H9 (cell line): ENCODE data around the gene GORAB. TPM values are rescaled to one million over a fixed set of nuclear protein-coding genes. Genes with fewer than 3 reads are reported as not detected.
A peak's percentile ranks its signal among the peaks of the same experiment; 100 is the strongest.

ENCODE experiments used
- DNase-seq: peaks from one replicate; pipeline ENCODE4 v3.0.0-alpha.2; 2017
- H2AFZ ChIP-seq: one replicate; pipeline ENCODE4 v1.6.1; 2013; ENCODE audit warnings: mild to moderate bottlenecking, low read length, control low read depth, moderate library complexity
- H2AK5ac ChIP-seq: 2 replicates; pipeline ENCODE4 v1.6.1; 2013; ENCODE audit warnings: low read length, control low read depth, mixed read lengths; ENCODE audit not compliant: insufficient read length
- H2BK120ac ChIP-seq: one replicate; pipeline ENCODE4 v1.6.1; 2013; ENCODE audit warnings: low read depth, mild to moderate bottlenecking, low read length, control low read depth, inconsistent platforms; ENCODE audit not compliant: poor library complexity, severe bottlenecking
- H2BK12ac ChIP-seq: 2 replicates; pipeline ENCODE4 v1.6.1; 2013; ENCODE audit warnings: low read length, control low read depth, mixed read lengths, low read depth; ENCODE audit not compliant: insufficient read length
- H2BK15ac ChIP-seq: 2 replicates; pipeline ENCODE4 v1.6.1; 2013; ENCODE audit warnings: low read depth, low read length, control low read depth
- H2BK20ac ChIP-seq: one replicate; pipeline ENCODE4 v1.6.1; 2013; ENCODE audit warnings: low read depth, mild to moderate bottlenecking, low read length, control low read depth, inconsistent platforms; ENCODE audit not compliant: poor library complexity, severe bottlenecking
- H2BK5ac ChIP-seq: 2 replicates; pipeline ENCODE4 v1.6.1; 2013; ENCODE audit warnings: low read length, control low read depth, mixed read lengths; ENCODE audit not compliant: insufficient read length
- H3K14ac ChIP-seq: 2 replicates; pipeline ENCODE4 v1.6.1; 2013; ENCODE audit warnings: low read length, control low read depth; ENCODE audit not compliant: insufficient read depth
- H3K18ac ChIP-seq: 2 replicates; pipeline ENCODE4 v1.6.1; 2013; ENCODE audit warnings: low read depth, mild to moderate bottlenecking, mixed read lengths, low read length, control low read depth; ENCODE audit not compliant: insufficient read length
- H3K23ac ChIP-seq: 2 replicates; pipeline ENCODE4 v1.6.1; 2013; ENCODE audit warnings: low read length, control low read depth, mixed read lengths, low read depth; ENCODE audit not compliant: insufficient read length
- H3K23me2 ChIP-seq: 2 replicates; pipeline ENCODE4 v1.6.1; 2013; ENCODE audit warnings: low read depth, mild to moderate bottlenecking, mixed read lengths, low read length, control low read depth; ENCODE audit not compliant: insufficient read length, poor library complexity, severe bottlenecking
- H3K27ac ChIP-seq: 2 replicates; pipeline ENCODE4 v1.5.1; 2013; ENCODE audit warnings: low read length, control low read depth, mixed read lengths, low read depth; ENCODE audit not compliant: insufficient read length
- H3K27me3 ChIP-seq: 2 replicates; pipeline ENCODE4 v1.6.1; 2013; ENCODE audit warnings: low read length, control low read depth, inconsistent platforms; ENCODE audit not compliant: insufficient read depth
- H3K4ac ChIP-seq: 2 replicates; pipeline ENCODE4 v1.6.1; 2013; ENCODE audit warnings: low read depth, mild to moderate bottlenecking, control low read depth, inconsistent platforms, low read length, moderate library complexity
- H3K4me1 ChIP-seq: 2 replicates; pipeline ENCODE4 v1.6.1; 2013; ENCODE audit warnings: low read length, control low read depth, inconsistent platforms; ENCODE audit not compliant: insufficient read depth
- H3K4me2 ChIP-seq: 2 replicates; pipeline ENCODE4 v1.6.1; 2013; ENCODE audit warnings: low read length, control low read depth, mixed read lengths; ENCODE audit not compliant: insufficient read length, insufficient read depth
- H3K56ac ChIP-seq: 2 replicates; pipeline ENCODE4 v1.6.1; 2013; ENCODE audit warnings: low read depth, mild to moderate bottlenecking, mixed read lengths, low read length, control low read depth; ENCODE audit not compliant: insufficient read length
- H3K79me1 ChIP-seq: 2 replicates; pipeline ENCODE4 v1.6.1; 2013; ENCODE audit warnings: low read depth, mild to moderate bottlenecking, moderate library complexity, low read length, control low read depth, inconsistent platforms; ENCODE audit not compliant: insufficient read depth, poor library complexity, severe bottlenecking
- H3K79me2 ChIP-seq: 2 replicates; pipeline ENCODE4 v1.6.1; 2013; ENCODE audit warnings: low read length, control low read depth, inconsistent platforms; ENCODE audit not compliant: insufficient read depth
- H3K9ac ChIP-seq: 2 replicates; pipeline ENCODE4 v1.6.1; 2013; ENCODE audit warnings: low read length, control low read depth, mixed read lengths; ENCODE audit not compliant: insufficient read length; ENCODE audit errors: extremely low read depth
- H3K9me3 ChIP-seq: one replicate; pipeline ENCODE4 v1.6.1; 2013; ENCODE audit warnings: low read depth, low read length, inconsistent platforms; ENCODE audit not compliant: control insufficient read depth
- H3T11ph ChIP-seq: one replicate; pipeline ENCODE4 v1.6.1; 2013; ENCODE audit warnings: mild to moderate bottlenecking, low read length, control low read depth, inconsistent platforms
- H4K20me1 ChIP-seq: one replicate; pipeline ENCODE4 v1.6.1; 2013; ENCODE audit not compliant: control insufficient read depth, insufficient read length, insufficient read depth
- H4K5ac ChIP-seq: 2 replicates; pipeline ENCODE4 v1.6.1; 2013; ENCODE audit warnings: low read depth, mild to moderate bottlenecking, mixed read lengths, low read length, control low read depth; ENCODE audit not compliant: insufficient read length
- H4K8ac ChIP-seq: replicated peaks from 2 replicates; pipeline ENCODE4 v1.6.1; 2013; ENCODE audit warnings: low read length, control low read depth, mixed read lengths, low read depth; ENCODE audit not compliant: insufficient read length
- H4K91ac ChIP-seq: 2 replicates; pipeline ENCODE4 v1.6.1; 2013; ENCODE audit warnings: low read depth, mild to moderate bottlenecking, moderate library complexity, mixed read lengths, low read length, control low read depth; ENCODE audit not compliant: insufficient read length
- H3K27ac Mint-ChIP-seq, 3 experiments: 2 replicates in 2 of 3; 3 replicates in 1 of 3; pipeline ENCODE4 v1.8.0; 2020 to 2021; ENCODE audit warnings: mixed read lengths in 3 of 3, mild to moderate bottlenecking in 1 of 3, moderate library complexity in 1 of 3
- H3K27me3 Mint-ChIP-seq: 2 replicates; pipeline ENCODE4 v1.8.0; 2021; ENCODE audit warnings: low read depth, mild to moderate bottlenecking, moderate library complexity, mixed read lengths
- H3K36me3 Mint-ChIP-seq, 3 experiments: 2 replicates in 2 of 3; 3 replicates in 1 of 3; pipeline ENCODE4 v1.8.0; 2020 to 2021; ENCODE audit warnings: low read depth in 3 of 3, mixed read lengths in 3 of 3; ENCODE audit not compliant: insufficient read depth in 1 of 3
- H3K4me1 Mint-ChIP-seq, 2 experiments: 2 replicates each; pipeline ENCODE4 v1.8.0; 2020; ENCODE audit warnings: mixed read lengths in 2 of 2
- H3K4me3 Mint-ChIP-seq, 2 experiments: 2 replicates in 1 of 2; 3 replicates in 1 of 2; pipeline ENCODE4 v1.8.0; 2020 to 2021; ENCODE audit warnings: mild to moderate bottlenecking in 2 of 2, mixed read lengths in 2 of 2, moderate library complexity in 1 of 2
- H3K9me3 Mint-ChIP-seq, 2 experiments: 2 replicates in 1 of 2; 3 replicates in 1 of 2; pipeline ENCODE4 v1.8.0; 2020; ENCODE audit warnings: mild to moderate bottlenecking in 2 of 2, mixed read lengths in 2 of 2, moderate library complexity in 1 of 2
- WGBS: extraction: QIAGEN DNeasy Blood & Tissue Kit; methylation state at CpG from one replicate; pipeline ENCODE4 v1.1.7; 2013; ENCODE audit warnings: missing lambda C conversion rate, low lambda C conversion rate, mixed read lengths; ENCODE audit not compliant: insufficient read length; ENCODE audit errors: extremely low coverage; 5-methylcytosine and 5-hydroxymethylcytosine counted together
- total RNA-seq: library from RNA; stranded (reverse); gene quantifications from 2 replicates; pipeline ENCODE4 v1.2.1, GENCODE V29; 2021
- TF ChIP-seq, protein P1 (sequence below): fragments of 200-600 bp; sonication (generic); conservative IDR thresholded peaks from 3 replicates; pipeline ENCODE4 v1.8.0; 2021; ENCODE audit warnings: antibody characterized with exemption, mild to moderate bottlenecking

GORAB gene
- total RNA-seq, 1 experiment from 2014 or later, result 17.8 TPM

DNA sequence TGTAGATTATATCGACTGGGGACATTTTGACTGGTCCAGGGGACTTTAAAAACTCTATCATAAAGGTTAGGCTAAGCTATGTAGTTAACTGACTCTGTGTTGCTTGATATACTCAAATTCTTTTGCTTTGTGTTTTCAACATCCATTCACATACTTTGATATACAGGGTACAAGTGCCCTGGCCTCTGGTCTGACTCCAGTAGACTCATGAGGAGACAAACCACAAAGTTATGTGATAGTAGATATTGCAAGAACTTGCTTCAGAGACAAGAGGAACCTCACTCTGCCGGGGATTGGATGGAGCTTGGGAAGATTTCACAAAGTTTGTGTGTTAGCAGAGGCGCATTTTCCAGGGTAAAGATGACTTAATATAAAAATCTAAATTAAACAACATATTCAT, 1.3 kb downstream of the GORAB start:
- no CpG with 5 or more reads among the region's 3 CpGs for WGBS
- no peak overlapping the region for H3K4me3 Mint-ChIP-seq
- Histone ChIP-seq H3K14ac (no peak overlapping the region), H3K4me2 (peak overlapping the region; percentile 79), H3K23me2 (no peaks in the 10 kb centered on the region), H3K4ac (no peak overlapping the region), H3K23ac (no peak overlapping the region), H3K9me3 (no peaks in the 10 kb centered on the region), H2AFZ (no peak overlapping the region), H4K8ac (no peak overlapping the region), H2AK5ac (no peak overlapping the region), H4K5ac (no peak overlapping the region), H3K27ac (no peak overlapping the region), H2BK12ac (no peak overlapping the region), H2BK15ac (no peak overlapping the region), H2BK120ac (no peak overlapping the region), H3K9ac (peak overlapping the region; percentile 22), H3K79me2 (peaks cover 21% of the 10 kb centered on the region; the same call in 1 of the 2 replicates), H3K56ac (no peak overlapping the region), H4K91ac (no peak overlapping the region), H3K79me1 (peaks cover 6% of the 10 kb centered on the region), H4K20me1 (no peaks in the 10 kb centered on the region), H3K27me3 (no peaks in the 10 kb centered on the region), H2BK20ac (no peak overlapping the region), H3K18ac (no peak overlapping the region), H2BK5ac (no peak overlapping the region), H3K4me1 (no peaks in the 10 kb centered on the region; the same call in 1 of the 2 replicates), H3T11ph (no peak overlapping the region)
- no peak overlapping the region for H3K27ac Mint-ChIP-seq
- TF ChIP-seq, protein P1, sequence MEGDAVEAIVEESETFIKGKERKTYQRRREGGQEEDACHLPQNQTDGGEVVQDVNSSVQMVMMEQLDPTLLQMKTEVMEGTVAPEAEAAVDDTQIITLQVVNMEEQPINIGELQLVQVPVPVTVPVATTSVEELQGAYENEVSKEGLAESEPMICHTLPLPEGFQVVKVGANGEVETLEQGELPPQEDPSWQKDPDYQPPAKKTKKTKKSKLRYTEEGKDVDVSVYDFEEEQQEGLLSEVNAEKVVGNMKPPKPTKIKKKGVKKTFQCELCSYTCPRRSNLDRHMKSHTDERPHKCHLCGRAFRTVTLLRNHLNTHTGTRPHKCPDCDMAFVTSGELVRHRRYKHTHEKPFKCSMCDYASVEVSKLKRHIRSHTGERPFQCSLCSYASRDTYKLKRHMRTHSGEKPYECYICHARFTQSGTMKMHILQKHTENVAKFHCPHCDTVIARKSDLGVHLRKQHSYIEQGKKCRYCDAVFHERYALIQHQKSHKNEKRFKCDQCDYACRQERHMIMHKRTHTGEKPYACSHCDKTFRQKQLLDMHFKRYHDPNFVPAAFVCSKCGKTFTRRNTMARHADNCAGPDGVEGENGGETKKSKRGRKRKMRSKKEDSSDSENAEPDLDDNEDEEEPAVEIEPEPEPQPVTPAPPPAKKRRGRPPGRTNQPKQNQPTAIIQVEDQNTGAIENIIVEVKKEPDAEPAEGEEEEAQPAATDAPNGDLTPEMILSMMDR, result no peak
- H3K4me1 Mint-ChIP-seq, result peaks cover 3 to 5% of the 10 kb centered on the region in 2 experiments
- no peaks in the 10 kb centered on the region for H3K27me3 Mint-ChIP-seq
- H3K9me3 Mint-ChIP-seq, result no peaks in the 10 kb centered on the region
- no peak for DNase-seq
- H3K36me3 Mint-ChIP-seq, result peaks cover 1 to 10% (median 8%) of the 10 kb centered on the region in 3 experiments; a peak in 5 of 7 replicates
